ENCODE results near the gene SOBP. TPM values are rescaled to one million over a fixed set of nuclear protein-coding genes. Genes with fewer than 3 reads are reported as not detected.

The SOBP gene
- total RNA-seq, 2 experiments from 2014 or later: 0.05 to 0.17 TPM

DNA sequence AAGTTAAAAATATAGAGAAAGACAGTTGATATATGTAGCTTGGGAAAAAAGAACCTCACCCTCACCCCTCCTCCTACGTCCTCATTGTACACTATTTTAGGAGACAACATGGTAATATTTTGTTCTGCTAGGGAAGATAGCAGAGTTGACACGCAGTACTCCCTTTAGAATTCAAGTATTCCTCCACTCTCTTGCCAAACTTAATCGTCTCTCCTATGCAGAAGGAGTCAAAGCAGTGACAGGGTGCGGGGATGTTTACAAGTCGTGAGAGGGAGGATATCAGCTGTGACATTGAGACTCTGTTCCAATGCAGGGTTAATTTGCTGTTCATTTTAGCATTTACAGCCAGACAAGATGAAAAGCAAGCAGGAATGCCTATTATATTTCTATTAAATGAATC lies 97.5 kb downstream of the SOBP start:
- ATAC-seq (ENCODE audit: poor library complexity): no peak
- H3K27ac Mint-ChIP-seq: no peak overlapping the region
- peaks cover 3% of the 10 kb centered on the region in 2 experiments for H3K27me3 ChIP-seq (ENCODE audit: control insufficient read depth in 1 of 2, insufficient read depth in 2 of 2, low read length in 2 of 2)
- no peaks in the 10 kb centered on the region for H3K4me1 Mint-ChIP-seq (ENCODE audit: low read depth)
- intact Hi-C loops (cut with DNase I, micrococcal nuclease): no loop called here
- DNase-seq: no peak
- ChIA-PET CTCF (no interaction called here), POLR2A (no interaction called here)
- H3K27me3 Mint-ChIP-seq: peaks cover 24% of the 10 kb centered on the region
- no peak overlapping the region for H3K4me3 Mint-ChIP-seq
- H3K27ac ChIP-seq (ENCODE audit: low read depth in 1 of 2, low read length in 2 of 2): no peak overlapping the region
- H3K9me3 ChIP-seq (ENCODE audit: control insufficient read depth in 1 of 2, insufficient read depth in 1 of 2, low read length in 2 of 2): no peaks in the 10 kb centered on the region
- TF ChIP-seq, protein P1, sequence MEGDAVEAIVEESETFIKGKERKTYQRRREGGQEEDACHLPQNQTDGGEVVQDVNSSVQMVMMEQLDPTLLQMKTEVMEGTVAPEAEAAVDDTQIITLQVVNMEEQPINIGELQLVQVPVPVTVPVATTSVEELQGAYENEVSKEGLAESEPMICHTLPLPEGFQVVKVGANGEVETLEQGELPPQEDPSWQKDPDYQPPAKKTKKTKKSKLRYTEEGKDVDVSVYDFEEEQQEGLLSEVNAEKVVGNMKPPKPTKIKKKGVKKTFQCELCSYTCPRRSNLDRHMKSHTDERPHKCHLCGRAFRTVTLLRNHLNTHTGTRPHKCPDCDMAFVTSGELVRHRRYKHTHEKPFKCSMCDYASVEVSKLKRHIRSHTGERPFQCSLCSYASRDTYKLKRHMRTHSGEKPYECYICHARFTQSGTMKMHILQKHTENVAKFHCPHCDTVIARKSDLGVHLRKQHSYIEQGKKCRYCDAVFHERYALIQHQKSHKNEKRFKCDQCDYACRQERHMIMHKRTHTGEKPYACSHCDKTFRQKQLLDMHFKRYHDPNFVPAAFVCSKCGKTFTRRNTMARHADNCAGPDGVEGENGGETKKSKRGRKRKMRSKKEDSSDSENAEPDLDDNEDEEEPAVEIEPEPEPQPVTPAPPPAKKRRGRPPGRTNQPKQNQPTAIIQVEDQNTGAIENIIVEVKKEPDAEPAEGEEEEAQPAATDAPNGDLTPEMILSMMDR (IDR thresholded peaks at IDR 0.05): no peak
- no peaks in the 10 kb centered on the region for H3K36me3 Mint-ChIP-seq (ENCODE audit: low read depth)
- H3K36me3 ChIP-seq (ENCODE audit: insufficient read depth, low read length): no peaks in the 10 kb centered on the region
- no peaks in the 10 kb centered on the region for H3K4me1 ChIP-seq (ENCODE audit: insufficient read depth, low read length)
- no peaks in the 10 kb centered on the region for H3K9me3 Mint-ChIP-seq
- H3K4me3 ChIP-seq (ENCODE audit: low read length): no peak overlapping the region

DNA sequence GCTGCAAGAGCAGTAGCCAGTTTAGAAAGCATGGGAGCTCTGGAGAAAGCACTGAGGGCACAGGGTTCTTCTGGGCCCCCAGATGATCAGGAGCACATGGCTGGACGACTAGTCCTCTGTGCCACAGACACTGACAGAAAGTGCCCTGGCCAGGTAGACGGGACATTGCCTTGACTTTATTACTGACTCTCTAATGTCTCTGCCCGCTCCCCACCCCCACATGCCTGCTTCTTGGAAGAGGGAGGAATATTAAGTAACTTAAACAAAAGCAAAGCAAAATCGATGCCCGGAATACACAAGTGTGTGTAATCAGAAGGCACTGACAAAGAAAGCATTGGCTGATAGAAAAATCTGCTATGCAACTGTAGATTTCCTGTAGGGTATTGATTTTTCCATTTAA lies 99.3 kb downstream of the SOBP start:
- TF ChIP-seq, protein P1 (IDR thresholded peaks at IDR 0.05): no peak
- ChIA-PET POLR2A (no interaction called here), CTCF (interaction anchor here (1.0 kb wide), 1 partner anchor 17 kb away, joined by 4 read pairs; no protein-coding TSS in a partner anchor)
- Histone ChIP-seq H3K27me3 (ENCODE audit: control insufficient read depth in 1 of 2, insufficient read depth in 2 of 2, low read length in 2 of 2) (peaks cover 0 to 3% of the 10 kb centered on the region in 2 experiments), H3K27ac (ENCODE audit: low read depth in 1 of 2, low read length in 2 of 2) (no peak overlapping the region), H3K36me3 (ENCODE audit: insufficient read depth, low read length) (no peaks in the 10 kb centered on the region), H3K9me3 (ENCODE audit: control insufficient read depth in 1 of 2, insufficient read depth in 1 of 2, low read length in 2 of 2) (no peaks in the 10 kb centered on the region), H3K4me3 (ENCODE audit: low read length) (no peak overlapping the region), H3K4me1 (ENCODE audit: insufficient read depth, low read length) (no peaks in the 10 kb centered on the region)
- ATAC-seq (ENCODE audit: poor library complexity) (no peak), DNase-seq (no peak)
- H3K9me3 Mint-ChIP-seq: no peaks in the 10 kb centered on the region
- intact Hi-C loops (cut with DNase I, micrococcal nuclease): no loop called here
- no peaks in the 10 kb centered on the region for H3K4me1 Mint-ChIP-seq (ENCODE audit: low read depth)
- H3K27me3 Mint-ChIP-seq: peaks cover 30% of the 10 kb centered on the region
- no peak overlapping the region for H3K4me3 Mint-ChIP-seq
- no peak overlapping the region for H3K27ac Mint-ChIP-seq
- H3K36me3 Mint-ChIP-seq (ENCODE audit: low read depth): no peaks in the 10 kb centered on the region

DNA sequence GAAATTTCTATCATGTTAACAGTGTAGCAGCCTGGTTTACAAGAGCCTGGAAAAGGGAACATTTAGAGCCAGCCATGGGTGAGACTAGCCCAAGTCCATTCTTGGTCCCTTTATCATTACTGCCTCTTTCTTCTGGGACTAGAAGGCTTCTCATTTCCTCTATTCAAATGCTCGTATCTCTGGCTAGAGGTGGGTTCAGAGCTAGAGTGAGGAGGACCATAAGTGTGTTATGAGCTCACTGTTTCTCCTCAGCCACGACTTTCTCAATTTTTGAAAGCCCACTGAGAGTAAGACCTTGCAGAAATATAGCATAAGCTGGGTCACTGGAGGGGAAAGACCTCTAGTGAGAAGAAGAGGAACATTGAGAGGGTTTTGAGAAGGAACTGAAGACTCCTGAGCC lies 100.0 kb downstream of the SOBP start:
- ChIA-PET POLR2A (no interaction called here), CTCF (no interaction called here)
- TF ChIP-seq, protein P1 (IDR thresholded peaks at IDR 0.05): no peak
- no peaks in the 10 kb centered on the region for H3K36me3 Mint-ChIP-seq (ENCODE audit: low read depth)
- peaks cover 0 to 3% of the 10 kb centered on the region in 2 experiments for H3K27me3 ChIP-seq (ENCODE audit: control insufficient read depth in 1 of 2, insufficient read depth in 2 of 2, low read length in 2 of 2)
- H3K27ac ChIP-seq (ENCODE audit: low read depth in 1 of 2, low read length in 2 of 2): no peak overlapping the region
- no peak overlapping the region for H3K27ac Mint-ChIP-seq
- H3K4me3 ChIP-seq (ENCODE audit: low read length): no peak overlapping the region
- H3K36me3 ChIP-seq (ENCODE audit: insufficient read depth, low read length): no peaks in the 10 kb centered on the region
- no peaks in the 10 kb centered on the region for H3K9me3 ChIP-seq (ENCODE audit: control insufficient read depth in 1 of 2, insufficient read depth in 1 of 2, low read length in 2 of 2)
- no peak overlapping the region for H3K4me3 Mint-ChIP-seq
- no peak for DNase-seq
- no peak for ATAC-seq (ENCODE audit: poor library complexity)
- no peaks in the 10 kb centered on the region for H3K4me1 ChIP-seq (ENCODE audit: insufficient read depth, low read length)
- intact Hi-C loops (cut with DNase I, micrococcal nuclease): no loop called here
- H3K27me3 Mint-ChIP-seq: peaks cover 38% of the 10 kb centered on the region
- H3K9me3 Mint-ChIP-seq: no peaks in the 10 kb centered on the region
- H3K4me1 Mint-ChIP-seq (ENCODE audit: low read depth): no peaks in the 10 kb centered on the region
